Tibial nerve (tissue), 4 donors: Measurements from ENCODE around the gene ABCG1.

Experiments
- CTCF ChIP-seq, 5 experiments: fragments of 200-600 bp in 3 of 5; fragments of 450-650 bp in 2 of 5; sonication (generic) in 3 of 5; IDR thresholded peaks; one replicate each; pipeline ENCODE4 v1.5.1; 2016 to 2019; ENCODE audit warnings: antibody characterized with exemption in 5 of 5, mild to moderate bottlenecking in 3 of 5, moderate library complexity in 2 of 5
- EP300 ChIP-seq, 2 donors: sonication (generic); formaldehyde crosslinking; IDR thresholded peaks; one replicate each; pipeline ENCODE4 v1.6.1; 2017; ENCODE audit warnings: antibody characterized with exemption in 2 of 2, mild to moderate bottlenecking in 1 of 2
- POLR2A ChIP-seq, 2 donors: fragments of 450-650 bp; IDR thresholded peaks; one replicate each; pipeline ENCODE4 v1.6.1; 2017; ENCODE audit warnings: antibody characterized with exemption in 2 of 2, mild to moderate bottlenecking in 2 of 2, moderate library complexity in 2 of 2

GRCh38 chr21:42265231-42265812 lies 46.4 kb downstream of the ABCG1 start:
- TF ChIP-seq POLR2A (IDR thresholded peaks at IDR 0.05), result no peak
- no peak for TF ChIP-seq CTCF (IDR thresholded peaks at IDR 0.05)
- no peak for TF ChIP-seq EP300 (IDR thresholded peaks at IDR 0.05)
